ENCODE data around the gene TM7SF2.

DNA sequence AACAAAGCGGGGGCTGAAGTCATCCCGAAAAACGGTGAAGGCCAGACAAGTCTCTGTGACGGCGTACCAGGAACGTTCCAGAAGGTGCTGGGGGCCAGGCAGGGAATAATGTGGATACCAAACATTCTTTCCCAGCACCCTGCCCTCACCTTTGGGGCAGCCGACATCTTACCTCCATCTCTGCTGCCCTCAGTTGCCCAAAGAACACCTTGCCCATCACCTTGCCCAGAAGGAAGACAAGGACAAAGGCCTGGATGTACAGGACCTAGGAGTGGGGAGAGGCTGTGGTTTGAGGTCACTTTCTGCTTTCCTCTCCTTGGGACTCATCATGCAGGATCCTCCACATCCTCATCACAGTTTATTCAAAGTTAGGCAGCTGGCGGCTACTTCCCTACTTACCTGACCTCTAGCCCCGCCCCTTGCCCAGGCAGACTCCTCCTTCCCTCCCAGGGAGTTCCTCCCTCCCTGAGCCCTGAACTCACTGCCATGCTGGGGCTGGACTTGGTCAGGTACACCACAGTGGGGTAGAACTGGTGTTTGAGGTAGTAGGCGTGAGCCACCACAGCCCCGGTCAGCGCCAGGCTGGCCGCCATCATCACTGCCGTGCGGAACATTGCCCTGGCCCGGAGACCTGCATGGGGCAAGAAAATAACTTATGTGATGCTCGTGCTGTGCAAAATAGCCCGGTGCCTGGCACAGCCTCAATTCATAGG, 21.5 kb downstream of the TM7SF2 start:
- no peak for TF ChIP-seq EZH2phosphoT487 (IDR thresholded peaks at IDR 0.05; ENCODE audit: borderline replicate concordance)
- TF ChIP-seq, protein P1, sequence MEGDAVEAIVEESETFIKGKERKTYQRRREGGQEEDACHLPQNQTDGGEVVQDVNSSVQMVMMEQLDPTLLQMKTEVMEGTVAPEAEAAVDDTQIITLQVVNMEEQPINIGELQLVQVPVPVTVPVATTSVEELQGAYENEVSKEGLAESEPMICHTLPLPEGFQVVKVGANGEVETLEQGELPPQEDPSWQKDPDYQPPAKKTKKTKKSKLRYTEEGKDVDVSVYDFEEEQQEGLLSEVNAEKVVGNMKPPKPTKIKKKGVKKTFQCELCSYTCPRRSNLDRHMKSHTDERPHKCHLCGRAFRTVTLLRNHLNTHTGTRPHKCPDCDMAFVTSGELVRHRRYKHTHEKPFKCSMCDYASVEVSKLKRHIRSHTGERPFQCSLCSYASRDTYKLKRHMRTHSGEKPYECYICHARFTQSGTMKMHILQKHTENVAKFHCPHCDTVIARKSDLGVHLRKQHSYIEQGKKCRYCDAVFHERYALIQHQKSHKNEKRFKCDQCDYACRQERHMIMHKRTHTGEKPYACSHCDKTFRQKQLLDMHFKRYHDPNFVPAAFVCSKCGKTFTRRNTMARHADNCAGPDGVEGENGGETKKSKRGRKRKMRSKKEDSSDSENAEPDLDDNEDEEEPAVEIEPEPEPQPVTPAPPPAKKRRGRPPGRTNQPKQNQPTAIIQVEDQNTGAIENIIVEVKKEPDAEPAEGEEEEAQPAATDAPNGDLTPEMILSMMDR (conservative IDR thresholded peaks at IDR 0.05; ENCODE audit: low read length), result no peak
